Endodermal cell (in vitro differentiated cells): Measurements from ENCODE around the gene CALR3. TPM values are rescaled to one million over a fixed set of nuclear protein-coding genes. Genes with fewer than 3 reads are reported as not detected.
A peak's percentile ranks its signal among the peaks of the same experiment; 100 is the strongest.
"Not testable (repeated sequence)": the region's sequence is repeated elsewhere in the genome, so short reads cannot be mapped to it uniquely, and the experiment has no call there.

Experiments used
- DNase-seq: peaks from one replicate; pipeline ENCODE4 v3.0.0-alpha.2; 2017
- H3K27ac ChIP-seq: 2 replicates; pipeline ENCODE4 v1.5.1; 2013; ENCODE audit warnings: mild to moderate bottlenecking, low read depth, low read length, moderate library complexity
- H3K27me3 ChIP-seq: 2 replicates; pipeline ENCODE4 v1.6.1; 2013; ENCODE audit warnings: mild to moderate bottlenecking, low read length, moderate library complexity; ENCODE audit not compliant: insufficient read depth, control insufficient read depth, poor library complexity, severe bottlenecking
- H3K36me3 ChIP-seq: 2 replicates; pipeline ENCODE4 v1.7.0; 2013; ENCODE audit warnings: mild to moderate bottlenecking, low read length, moderate library complexity; ENCODE audit not compliant: control insufficient read depth, insufficient read depth
- H3K4me1 ChIP-seq: one replicate; pipeline ENCODE4 v1.7.0; 2013; ENCODE audit warnings: low read length; ENCODE audit not compliant: control insufficient read depth, insufficient read depth
- H3K4me3 ChIP-seq: 2 replicates; pipeline ENCODE4 v1.5.1; 2013; ENCODE audit warnings: mild to moderate bottlenecking, low read length, moderate library complexity
- H3K9ac ChIP-seq: 2 replicates; pipeline ENCODE4 v1.6.1; 2013; ENCODE audit warnings: mild to moderate bottlenecking, low read length, moderate library complexity; ENCODE audit not compliant: poor library complexity, severe bottlenecking; ENCODE audit errors: extremely low read depth
- H3K9me3 ChIP-seq: 2 replicates; pipeline ENCODE4 v1.6.1; 2013; ENCODE audit warnings: mild to moderate bottlenecking, low read length, moderate library complexity; ENCODE audit not compliant: control insufficient read depth
- H3K27ac Mint-ChIP-seq: 2 replicates; pipeline ENCODE4 v1.8.0; 2020; ENCODE audit warnings: mixed read lengths
- H3K27me3 Mint-ChIP-seq: 2 replicates; pipeline ENCODE4 v1.8.0; 2021; ENCODE audit warnings: mild to moderate bottlenecking, mixed read lengths; ENCODE audit not compliant: insufficient read depth
- H3K36me3 Mint-ChIP-seq: 2 replicates; pipeline ENCODE4 v1.8.0; 2020; ENCODE audit warnings: low read depth, mixed read lengths
- H3K4me1 Mint-ChIP-seq: 2 replicates; pipeline ENCODE4 v1.8.0; 2020; ENCODE audit warnings: mixed read lengths
- H3K4me3 Mint-ChIP-seq: 2 replicates; pipeline ENCODE4 v1.8.0; 2020; ENCODE audit warnings: mild to moderate bottlenecking, moderate library complexity, mixed read lengths
- H3K9me3 Mint-ChIP-seq: 2 replicates; pipeline ENCODE4 v1.8.0; 2020; ENCODE audit warnings: mild to moderate bottlenecking, mixed read lengths
- CTCF ChIP-seq: fragments of 200-600 bp; sonication (generic); conservative IDR thresholded peaks from 2 replicates; pipeline ENCODE4 v1.5.0; 2021; ENCODE audit warnings: antibody characterized with exemption, mild to moderate bottlenecking
- WGBS, 2 experiments: methylation state at CpG; one replicate each; pipeline versions ENCODE4 v1.1.5 to v1.1.7; 2013; ENCODE audit warnings: missing lambda C conversion rate in 2 of 2, mixed read lengths in 1 of 2; ENCODE audit not compliant: insufficient coverage in 1 of 2, insufficient read length in 1 of 2; 5-methylcytosine and 5-hydroxymethylcytosine counted together
- total RNA-seq, 2 donors: library from RNA; stranded (reverse); fragmentation: NEBNext Ultra II Directional in 1 of 2; extraction: Animal tissue kit (Norgen Biotek cat#: 25700) in 1 of 2; gene quantifications; 2 replicates in 1 of 2; 3 replicates in 1 of 2; pipeline ENCODE4 v1.2.1, GENCODE V29; 2021

The CALR3 gene
- total RNA-seq, 2 donors from 2014 or later, result 0.27 TPM; not detected in 1

- Histone ChIP-seq H3K27me3 (no peaks in the 10 kb centered on the region), H3K27ac (no peak overlapping the region), H3K9me3 (peaks cover 6% of the 10 kb centered on the region), H3K4me3 (peak overlapping the region; percentile 86), H3K9ac (peak overlapping the region; percentile 79), H3K4me1 (peaks cover 8% of the 10 kb centered on the region), H3K36me3 (no peaks in the 10 kb centered on the region)
- Mint-ChIP-seq H3K36me3 (peaks cover 1% of the 10 kb centered on the region), H3K4me1 (peaks cover 23% of the 10 kb centered on the region), H3K4me3 (peak overlapping the region; percentile 81), H3K9me3 (peaks cover 3% of the 10 kb centered on the region), H3K27ac (peak overlapping the region; percentile 82), H3K27me3 (peaks cover 28% of the 10 kb centered on the region)
- 1 to 3% methylated on average over 18 to 67 of the region's 67 CpGs for WGBS, 2 experiments
- peak; percentile 64 for DNase-seq
- TF ChIP-seq CTCF, result no peak
These were observed 24.8 kb downstream of the CALR3 start for GRCh38 chr19:16470911-16471811.

- H3K27ac ChIP-seq, result no peak overlapping the region
- H3K9me3 Mint-ChIP-seq, result peaks cover 3% of the 10 kb centered on the region
- peak overlapping the region; percentile 79 for H3K9ac ChIP-seq
- H3K27ac Mint-ChIP-seq, result no peak overlapping the region
- H3K9me3 ChIP-seq, result peaks cover 6% of the 10 kb centered on the region
- WGBS, 2 experiments, result 43 to 51% methylated on average over 7 of the region's 7 CpGs
- TF ChIP-seq CTCF, result no peak
- no peaks in the 10 kb centered on the region for H3K36me3 ChIP-seq
- peaks cover 28% of the 10 kb centered on the region for H3K27me3 Mint-ChIP-seq
- peaks cover 2% of the 10 kb centered on the region for H3K36me3 Mint-ChIP-seq
- no peaks in the 10 kb centered on the region for H3K27me3 ChIP-seq
- peaks cover 8% of the 10 kb centered on the region for H3K4me1 ChIP-seq
- peak overlapping the region; percentile 86 for H3K4me3 ChIP-seq
- H3K4me3 Mint-ChIP-seq, result peak overlapping the region; percentile 81
- DNase-seq, result no peak
- H3K4me1 Mint-ChIP-seq, result peaks cover 23% of the 10 kb centered on the region
These were observed 25.4 kb downstream of the CALR3 start for GRCh38 chr19:16470541-16470910.

- Histone ChIP-seq H3K9ac (no peak overlapping the region), H3K27ac (no peak overlapping the region), H3K27me3 (no peaks in the 10 kb centered on the region), H3K4me3 (no peak overlapping the region), H3K36me3 (no peaks in the 10 kb centered on the region), H3K9me3 (no peaks in the 10 kb centered on the region), H3K4me1 (peaks cover 14% of the 10 kb centered on the region)
- WGBS, 2 experiments, result 92 to 93% methylated on average over 5 to 6 of the region's 6 CpGs
- Mint-ChIP-seq H3K27ac (no peak overlapping the region), H3K27me3 (peaks cover 26% of the 10 kb centered on the region), H3K4me1 (peaks cover 38% of the 10 kb centered on the region), H3K9me3 (no peaks in the 10 kb centered on the region), H3K4me3 (no peak overlapping the region), H3K36me3 (peaks cover 9% of the 10 kb centered on the region)
- no peak for DNase-seq
- TF ChIP-seq CTCF, result no peak
These were observed 28.4 kb downstream of the CALR3 start for GRCh38 chr19:16467581-16467980.

GRCh38 chr19:16466802-16467427 is 29.1 kb downstream of the CALR3 start:
- not testable (repeated sequence) for H3K27ac Mint-ChIP-seq, H3K36me3 ChIP-seq, H3K27me3 ChIP-seq, H3K9me3 ChIP-seq, H3K9ac ChIP-seq, H3K36me3 Mint-ChIP-seq, H3K9me3 Mint-ChIP-seq, H3K4me3 Mint-ChIP-seq, H3K4me3 ChIP-seq, H3K27ac ChIP-seq, DNase-seq
- WGBS, 2 experiments, result 91 to 98% methylated on average over 6 to 12 of the region's 12 CpGs
- H3K4me1 ChIP-seq, result peaks cover 14% of the 10 kb centered on the region
- Mint-ChIP-seq H3K4me1 (peaks cover 38% of the 10 kb centered on the region), H3K27me3 (peaks cover 26% of the 10 kb centered on the region)
